Sigmoid colon (tissue), 4 donors: ENCODE data around the gene LPIN3.

Experiments used
- CTCF ChIP-seq, 4 experiments: fragments of 450-650 bp in 3 of 4; fragments of 200-600 bp in 1 of 4; IDR thresholded peaks; one replicate each; pipeline ENCODE4 v1.5.1; 2016 to 2019; ENCODE audit warnings: antibody characterized with exemption in 4 of 4, mild to moderate bottlenecking in 3 of 4, moderate library complexity in 2 of 4
- EP300 ChIP-seq, 4 donors: sonication (generic); formaldehyde crosslinking; IDR thresholded peaks; one replicate each; pipeline ENCODE4 v1.6.1; 2017; ENCODE audit warnings: antibody characterized with exemption in 4 of 4
- POLR2A ChIP-seq, 2 donors: fragments of 450-650 bp; IDR thresholded peaks; one replicate each; pipeline ENCODE4 v1.6.1; 2016; ENCODE audit warnings: antibody characterized with exemption in 2 of 2, mild to moderate bottlenecking in 2 of 2, moderate library complexity in 2 of 2
- POLR2AphosphoS5 ChIP-seq, 4 donors: sonication (generic); formaldehyde crosslinking; IDR thresholded peaks; one replicate each; pipeline ENCODE4 v1.6.1; 2017; ENCODE audit warnings: antibody characterized with exemption in 4 of 4

- TF ChIP-seq CTCF (IDR thresholded peaks at IDR 0.05) (no peak), EP300 (IDR thresholded peaks at IDR 0.05) (no peak), POLR2AphosphoS5 (IDR thresholded peaks at IDR 0.05) (no peak), POLR2A (IDR thresholded peaks at IDR 0.05) (no peak)
These were observed 19.6 kb upstream of the LPIN3 start for GRCh38 chr20:41320976-41321375.
